GM18909 (cell line): ENCODE results near the gene MYOCD.

Experiments used
- ATAC-seq: cut with Tn5 transposase; IDR thresholded peaks from one replicate; pipeline ENCODE4 v1.9.1; 2021; ENCODE audit warnings: mild to moderate bottlenecking; ENCODE audit not compliant: unreplicated experiment, poor library complexity

Gene MYOCD

DNA sequence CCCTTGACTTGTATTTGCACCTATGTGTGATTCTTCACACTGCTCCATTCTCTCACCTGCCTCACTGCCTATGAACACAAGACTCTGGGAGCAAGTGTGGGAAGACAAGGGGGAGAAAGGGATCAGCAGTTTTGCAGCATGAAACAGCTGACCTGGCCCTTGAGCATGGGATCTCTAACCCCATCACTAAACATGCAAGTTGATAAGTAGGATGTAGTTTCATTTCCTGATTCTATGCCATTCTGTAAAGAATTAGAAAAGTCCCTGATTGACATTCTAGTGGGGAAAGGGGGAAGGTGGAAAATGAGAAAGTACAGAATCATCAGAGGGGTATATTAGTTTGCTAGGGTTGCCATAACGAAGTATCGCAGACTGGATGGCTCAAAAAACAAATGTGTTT is 25.3 kb upstream of the MYOCD start:
- no peak for ATAC-seq

DNA sequence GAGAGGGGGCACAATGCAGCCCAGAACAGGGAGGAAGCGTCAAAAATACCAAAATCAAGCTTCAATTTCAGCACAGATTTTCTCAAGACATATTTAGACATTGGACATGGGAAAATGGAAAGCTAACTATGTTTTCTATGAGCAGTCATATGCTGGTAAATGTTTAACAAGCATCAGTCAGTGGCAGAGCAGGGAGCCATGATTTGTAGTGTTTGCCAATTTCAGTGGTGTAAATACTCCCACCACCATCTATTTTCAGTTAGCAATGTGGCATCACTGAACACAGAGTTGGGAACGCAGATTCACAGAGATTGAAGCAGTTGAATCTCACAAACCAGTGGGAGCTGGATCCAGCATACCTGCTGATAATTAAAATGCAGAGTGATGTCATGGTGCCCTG is 24.6 kb upstream of the MYOCD start:
- no peak for ATAC-seq

DNA sequence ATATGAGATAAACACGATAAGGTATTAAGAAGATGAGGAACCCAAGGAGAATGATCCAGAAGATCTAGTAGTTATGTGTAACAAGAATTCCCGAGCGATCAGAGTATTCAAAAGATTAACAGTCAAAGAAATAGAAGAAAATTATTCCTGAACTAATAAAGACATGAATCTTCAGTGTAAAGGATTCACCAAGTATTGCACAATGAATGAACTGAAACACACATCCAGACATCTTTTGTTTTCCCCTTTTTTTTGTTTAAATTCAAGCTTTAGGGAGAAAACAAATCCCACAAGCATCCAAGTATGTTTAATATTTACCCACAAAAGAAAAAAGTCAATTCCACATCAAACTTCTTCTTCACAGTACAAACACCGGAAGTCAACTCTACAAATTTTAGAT is 23.7 kb upstream of the MYOCD start:
- no peak for ATAC-seq

DNA sequence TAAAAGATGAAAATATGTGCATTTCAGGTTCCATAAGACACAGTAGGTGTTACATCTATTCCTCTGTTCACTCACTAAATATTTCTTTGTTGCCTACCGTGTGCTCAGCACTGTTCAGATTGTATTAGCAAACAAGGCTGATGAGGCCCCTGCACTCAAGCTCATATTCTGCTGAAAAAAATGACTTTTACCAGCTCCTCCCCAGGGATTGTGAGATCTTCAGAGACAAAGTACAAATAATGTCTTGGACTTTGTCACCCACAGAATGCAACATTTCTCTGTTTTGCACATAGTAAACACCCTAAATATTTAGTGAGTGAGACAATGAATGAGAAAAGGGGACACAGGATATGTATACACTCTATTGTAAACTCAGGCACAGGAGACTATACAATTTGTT is 21.9 kb upstream of the MYOCD start:
- no peak for ATAC-seq

DNA sequence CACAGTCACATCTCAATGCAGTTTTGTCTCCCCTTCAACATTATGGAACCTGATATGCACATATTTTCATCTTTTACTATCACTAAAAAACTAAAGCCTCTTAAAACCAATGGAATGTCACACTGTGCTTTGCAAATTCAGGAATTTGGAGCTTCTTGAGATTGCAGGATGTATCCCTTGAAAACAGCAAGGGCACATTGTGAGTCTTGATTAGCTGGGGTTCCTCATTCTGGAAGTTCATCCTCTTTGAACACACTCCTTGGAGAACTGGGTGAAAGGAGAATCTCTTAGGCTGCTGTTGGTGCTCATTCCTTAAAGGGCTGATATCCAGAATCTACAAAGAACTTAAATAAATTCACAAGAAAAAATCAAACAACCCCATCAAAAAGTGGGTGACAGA is 21.1 kb upstream of the MYOCD start:
- no peak for ATAC-seq

DNA sequence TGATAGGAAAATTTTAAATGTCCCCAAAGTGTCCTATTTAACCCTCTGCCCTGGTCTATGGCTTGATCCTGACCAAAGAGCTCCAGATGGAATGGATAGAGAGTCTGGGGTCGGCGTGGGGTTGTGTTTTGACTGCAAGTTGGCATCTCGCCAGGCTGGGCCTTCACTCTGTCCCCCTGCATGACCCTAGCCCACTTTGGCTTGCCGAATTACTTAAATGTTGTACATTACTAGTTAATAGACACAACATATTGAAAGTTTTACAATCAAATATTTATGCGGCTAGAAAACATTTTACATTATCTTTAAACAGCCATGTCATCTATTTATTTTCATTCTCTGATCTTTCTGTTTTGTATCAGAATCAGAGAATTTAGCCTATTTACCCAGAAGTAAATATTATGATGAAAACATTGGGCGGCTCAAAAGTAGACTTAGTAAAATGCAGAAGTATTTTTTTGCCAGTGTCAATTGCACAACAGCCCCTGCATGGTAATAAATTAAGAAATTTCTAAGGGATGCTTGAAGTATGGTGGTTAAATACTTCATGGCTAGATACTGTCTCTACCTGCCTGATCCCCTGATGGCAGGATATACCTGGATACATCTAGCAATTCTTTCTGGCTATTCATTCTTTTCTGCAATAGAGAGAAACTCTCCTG is 18.8 kb upstream of the MYOCD start:
- ATAC-seq = no peak

DNA sequence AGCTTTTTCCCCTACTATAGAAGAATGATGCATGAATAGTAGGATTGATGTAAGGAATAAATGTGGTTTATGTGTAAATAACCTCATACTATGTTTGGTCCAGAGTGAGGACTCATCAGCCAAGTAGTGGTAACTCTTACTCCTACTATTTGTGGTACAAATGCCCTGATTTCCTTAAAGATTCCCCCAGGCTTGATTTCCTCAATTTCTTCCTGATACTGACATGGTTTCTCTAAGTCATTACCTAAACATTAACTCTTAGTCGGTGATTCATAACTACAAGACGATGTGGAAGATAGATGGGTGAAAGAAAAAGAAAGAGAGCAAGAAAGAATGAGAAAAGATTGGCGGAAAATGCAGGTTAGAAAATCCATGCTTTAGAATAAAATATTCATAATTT is 17.2 kb upstream of the MYOCD start:
- no peak for ATAC-seq

DNA sequence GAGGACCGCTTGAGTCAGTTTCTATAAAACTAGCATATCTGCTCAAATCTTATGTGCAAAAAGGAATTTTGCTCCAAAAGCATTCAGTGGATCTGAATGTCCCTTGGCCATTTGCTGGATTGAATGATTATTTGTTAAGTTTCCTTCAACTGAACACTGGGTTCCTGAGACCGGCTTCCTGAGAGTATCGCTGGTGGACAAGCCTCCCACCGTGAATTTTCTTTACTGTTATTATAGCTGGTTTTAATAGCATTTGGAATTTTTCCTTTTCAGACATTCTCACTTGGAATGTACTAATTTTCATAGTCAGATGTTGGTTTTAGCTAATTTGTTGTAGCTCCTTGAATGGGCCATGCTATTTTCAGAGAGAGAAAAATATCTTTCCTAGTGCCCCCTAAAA is 9.8 kb upstream of the MYOCD start:
- ATAC-seq = no peak

DNA sequence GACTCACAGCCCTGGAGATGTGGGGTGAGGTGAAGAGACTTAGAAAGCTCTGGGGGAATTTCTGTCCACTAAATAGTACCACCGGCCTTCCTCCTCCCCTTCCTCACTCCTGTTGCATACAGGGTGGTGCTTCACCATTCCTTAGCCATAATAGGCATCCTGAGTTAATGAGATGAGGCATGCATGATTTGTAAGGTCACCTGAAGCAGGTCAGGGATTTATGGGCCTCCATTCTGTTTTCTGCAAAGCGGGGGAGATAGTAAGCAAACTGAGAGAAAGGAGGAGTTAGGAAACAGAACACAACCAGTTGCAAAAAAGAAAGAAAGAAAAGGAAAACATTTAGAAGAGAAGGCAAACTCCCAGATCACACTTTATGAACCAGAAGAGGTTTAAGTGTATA is 9.3 kb upstream of the MYOCD start:
- no peak for ATAC-seq

DNA sequence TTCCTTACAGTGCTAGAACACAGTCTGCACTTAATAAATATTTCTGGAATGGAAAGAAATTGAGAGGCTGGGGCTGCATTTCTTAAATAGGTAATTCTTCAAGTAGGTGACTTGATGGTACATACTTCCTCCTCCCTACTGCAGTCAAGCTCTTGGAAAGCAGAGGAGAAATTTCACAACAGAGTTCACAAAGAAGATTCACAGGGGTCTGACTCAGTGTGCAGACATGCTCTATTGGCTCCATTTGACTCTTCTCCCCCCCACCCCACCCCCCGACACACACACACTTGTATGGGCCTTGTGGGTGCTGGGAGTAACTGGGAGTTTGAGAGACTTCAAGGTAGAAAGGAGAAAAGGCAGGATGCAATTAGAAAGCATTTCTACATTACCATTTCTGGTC is 6.2 kb upstream of the MYOCD start:
- no peak for ATAC-seq

DNA sequence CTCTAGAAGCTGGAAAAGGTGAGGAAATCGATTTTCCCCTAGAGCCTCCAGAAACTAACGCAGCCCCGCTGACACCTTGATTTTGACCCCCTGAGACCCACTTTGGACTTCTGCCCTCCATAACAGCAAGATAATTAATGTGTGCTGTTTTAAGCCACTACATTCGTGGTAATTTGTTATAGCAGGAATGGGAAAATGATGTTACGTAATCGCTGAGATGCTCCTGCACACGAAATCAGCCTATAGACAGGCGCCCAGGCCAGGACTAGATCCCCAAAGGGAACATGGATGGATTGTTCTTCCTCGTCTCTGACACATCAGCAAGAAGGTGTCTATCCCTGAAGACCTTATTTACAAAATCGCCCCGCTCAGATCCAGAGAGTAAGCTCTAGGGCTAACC is 1.4 kb upstream of the MYOCD start:
- ATAC-seq = no peak

DNA sequence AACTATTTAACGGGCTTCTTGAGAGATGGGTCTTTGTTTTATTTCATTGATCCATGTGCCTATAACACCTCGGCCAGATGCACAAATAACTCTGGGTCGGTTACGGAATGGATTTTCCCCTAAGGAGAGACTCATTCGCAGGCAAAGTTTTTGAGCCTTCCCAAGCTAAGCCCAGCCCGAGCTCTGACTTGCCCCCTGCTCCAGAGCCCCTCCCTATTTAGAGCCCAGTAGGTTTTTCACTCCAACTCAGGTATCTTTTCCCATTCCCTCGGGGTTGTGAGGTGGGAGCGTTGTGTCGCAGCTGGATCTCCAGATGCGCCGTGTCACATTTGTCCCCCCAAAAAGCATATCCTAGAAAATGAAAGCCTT is 812 bp upstream of the MYOCD start:
- no peak for ATAC-seq

DNA sequence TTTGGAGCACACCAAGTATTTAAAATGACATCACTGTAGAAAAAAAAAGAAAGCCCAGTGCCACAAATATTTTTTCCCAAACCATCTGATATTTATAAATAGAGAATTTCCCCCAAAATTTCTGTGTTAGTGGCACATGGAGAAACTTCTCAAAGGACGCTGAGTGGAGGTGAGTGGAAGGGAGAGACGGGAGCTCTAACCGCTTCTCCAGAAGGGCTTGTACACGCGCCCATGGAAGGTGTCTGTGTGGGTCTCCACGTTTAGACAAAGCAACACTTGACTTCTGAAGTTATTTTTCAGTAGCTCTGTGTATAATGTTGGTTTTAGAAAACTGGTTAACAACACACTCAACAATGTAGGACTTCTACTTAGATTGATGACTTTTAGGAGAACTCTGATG is 1.0 kb downstream of the MYOCD start:
- ATAC-seq = no peak

DNA sequence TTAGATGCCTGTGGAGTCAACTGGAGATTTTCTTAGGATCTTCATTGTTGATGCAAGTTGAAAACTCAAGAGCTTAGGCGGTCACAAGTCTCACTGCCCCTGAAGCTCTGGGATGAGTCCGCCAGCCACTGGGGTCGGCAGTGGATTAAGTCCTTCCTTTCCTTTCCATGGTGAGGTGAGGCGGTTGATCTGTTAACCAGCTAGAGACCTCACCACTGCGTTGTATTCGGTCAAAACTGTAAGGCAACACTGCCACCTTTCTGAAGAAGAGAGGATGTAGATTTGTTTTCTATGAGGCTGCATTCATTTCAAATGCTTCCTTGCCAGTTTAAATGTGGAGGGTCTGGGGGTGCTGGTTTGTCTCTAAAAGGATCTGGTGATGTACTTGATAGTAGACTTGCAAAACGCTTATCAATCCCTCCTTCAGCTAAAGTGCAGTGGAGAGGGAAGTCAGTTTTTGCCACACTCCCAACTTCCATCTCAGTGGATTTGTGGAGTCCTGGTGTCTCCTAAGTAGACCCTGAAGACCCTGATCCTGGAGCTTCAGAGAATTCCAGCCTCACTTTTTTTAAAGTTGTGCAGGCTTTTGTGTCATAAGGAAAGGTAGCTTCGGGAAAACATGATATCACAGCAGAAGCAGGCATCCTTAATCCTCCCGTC is 1.7 kb downstream of the MYOCD start:
- no peak for ATAC-seq

DNA sequence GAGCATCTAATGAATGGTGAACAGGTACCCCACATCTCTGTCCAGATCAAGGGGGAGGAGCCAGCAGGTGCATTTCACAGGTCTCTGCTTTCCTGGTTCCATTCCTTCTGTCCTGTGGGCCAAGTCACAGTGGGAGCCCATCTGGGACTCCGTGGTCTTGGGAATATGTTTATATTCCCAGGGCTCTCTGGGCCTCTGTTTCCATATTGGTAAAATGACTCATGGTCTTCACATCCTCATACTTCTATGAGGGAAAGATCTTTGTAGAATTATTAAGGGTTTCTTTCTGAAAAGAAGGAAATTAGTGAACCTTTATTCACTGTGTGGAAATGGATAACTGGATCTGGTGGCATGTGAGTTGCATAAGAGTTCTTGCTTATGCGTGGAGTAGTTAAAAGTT is 6.2 kb downstream of the MYOCD start:
- ATAC-seq = no peak

DNA sequence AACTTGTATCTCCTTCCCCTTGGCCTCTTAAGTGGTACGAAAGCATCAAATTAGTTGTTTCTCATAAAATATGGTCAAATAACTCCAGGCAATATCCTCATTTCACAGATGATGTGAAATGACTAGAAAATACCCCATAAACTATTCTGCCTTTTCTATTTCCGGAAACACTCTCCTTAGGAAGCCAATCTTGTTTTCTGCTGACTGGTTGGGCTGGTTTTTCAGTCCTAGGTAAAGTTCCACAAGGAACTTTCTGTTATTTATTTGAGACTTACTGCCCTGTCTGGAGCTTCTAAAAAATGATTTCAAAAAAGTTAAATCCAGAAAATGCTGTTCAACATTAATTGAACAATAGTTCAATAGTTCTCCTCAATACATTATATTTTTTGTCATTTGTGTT is 7.3 kb downstream of the MYOCD start:
- ATAC-seq = no peak

DNA sequence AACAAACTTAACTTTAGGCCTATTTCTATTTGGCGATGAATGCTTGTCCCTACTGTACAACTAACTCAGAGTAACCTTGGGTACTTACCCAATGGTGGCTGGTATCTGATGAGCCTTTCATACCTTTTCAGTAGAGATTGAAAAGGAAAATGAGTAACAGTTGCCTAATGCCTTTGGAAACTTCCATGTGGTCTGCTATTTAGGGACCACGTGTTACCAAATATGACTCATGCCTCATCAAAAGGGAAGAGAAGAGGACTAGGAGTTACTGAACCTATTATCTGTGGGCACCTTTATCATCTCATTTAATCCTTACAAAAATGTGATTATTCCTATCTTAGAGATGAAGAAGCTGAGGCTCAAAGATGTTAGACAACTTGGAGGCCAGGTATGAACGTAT is 8.1 kb downstream of the MYOCD start:
- ATAC-seq = no peak

DNA sequence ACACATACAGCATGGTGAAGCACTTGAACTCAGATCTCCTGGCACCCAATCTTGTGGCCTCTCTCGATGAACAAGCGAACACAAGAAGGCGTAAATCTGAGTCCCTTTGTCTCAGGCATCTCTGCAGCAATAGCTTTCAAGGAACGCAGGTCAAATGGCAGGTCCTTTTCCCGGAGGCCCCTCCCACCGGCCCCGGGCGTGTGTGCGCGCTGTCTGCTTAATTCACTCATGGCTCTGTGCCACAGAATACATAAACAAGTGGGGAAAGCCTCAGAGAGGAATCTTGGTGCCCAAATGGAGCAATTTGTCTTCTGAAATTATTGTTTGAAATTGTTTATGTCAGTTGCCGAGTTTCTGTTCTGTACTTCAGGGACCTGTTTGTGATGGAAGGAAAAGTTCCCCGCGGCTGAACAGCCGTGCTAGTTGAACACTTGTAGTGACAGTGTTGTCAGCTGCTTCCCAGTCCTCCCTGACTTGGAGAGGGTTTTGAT is 14.8 kb downstream of the MYOCD start:
- no peak for ATAC-seq

DNA sequence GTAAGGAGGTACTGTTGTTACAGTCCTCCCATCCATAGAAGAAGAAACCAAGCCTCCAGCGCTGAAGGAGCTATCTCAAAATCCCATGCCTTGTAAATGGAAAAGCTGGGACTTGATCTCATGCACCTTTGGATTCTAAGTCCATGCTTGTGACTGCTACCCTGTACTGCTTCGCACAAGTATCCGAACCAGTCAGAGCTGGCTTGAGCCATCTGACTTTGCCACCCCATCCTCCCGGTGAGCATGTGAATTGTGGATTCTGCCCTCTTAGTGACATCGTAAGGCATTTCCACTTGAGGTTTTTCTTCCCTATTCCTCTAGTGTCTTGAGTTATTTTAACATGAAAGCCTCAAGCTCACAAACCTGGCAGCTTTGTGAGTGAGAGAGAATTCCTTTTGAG is 15.3 kb downstream of the MYOCD start:
- no peak for ATAC-seq

DNA sequence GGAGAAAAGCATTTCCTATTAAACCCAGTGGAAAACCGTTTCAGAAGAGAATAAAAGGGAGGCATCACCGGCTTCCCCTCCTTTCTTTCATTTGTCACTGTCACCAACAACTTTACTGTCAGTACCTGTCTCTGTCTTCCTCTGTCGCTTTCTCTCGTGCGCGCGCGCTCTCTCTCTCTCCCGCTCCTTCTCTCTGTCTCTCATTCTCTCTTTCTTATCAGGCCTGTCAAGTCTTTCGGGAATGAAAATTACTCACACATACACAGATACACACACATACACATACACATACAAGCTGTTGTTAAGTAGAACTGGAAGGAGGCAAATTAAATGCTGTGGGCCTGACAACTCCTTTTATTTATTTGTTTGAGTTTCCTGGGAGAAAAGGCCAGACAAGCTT is 17.6 kb downstream of the MYOCD start:
- no peak for ATAC-seq

DNA sequence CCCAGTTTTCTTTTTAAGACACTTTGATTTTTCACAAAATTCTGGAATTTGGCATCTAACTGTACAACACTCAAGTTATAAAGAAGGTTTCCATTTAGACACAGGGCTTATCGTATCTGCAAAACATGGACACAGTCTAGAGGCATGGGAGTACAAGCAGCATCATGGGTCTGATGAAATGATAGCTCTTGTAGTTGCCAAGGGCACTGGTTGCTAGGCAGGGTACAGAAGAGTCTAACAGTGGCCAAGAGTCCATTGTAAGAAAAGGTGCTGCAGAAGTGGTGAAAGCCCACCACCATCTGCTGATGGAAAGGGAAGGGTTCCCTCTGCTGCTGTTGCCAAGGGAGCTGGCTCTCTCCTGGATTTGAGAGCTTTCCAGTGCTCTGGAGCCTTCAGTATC is 20.8 kb downstream of the MYOCD start:
- ATAC-seq = no peak

DNA sequence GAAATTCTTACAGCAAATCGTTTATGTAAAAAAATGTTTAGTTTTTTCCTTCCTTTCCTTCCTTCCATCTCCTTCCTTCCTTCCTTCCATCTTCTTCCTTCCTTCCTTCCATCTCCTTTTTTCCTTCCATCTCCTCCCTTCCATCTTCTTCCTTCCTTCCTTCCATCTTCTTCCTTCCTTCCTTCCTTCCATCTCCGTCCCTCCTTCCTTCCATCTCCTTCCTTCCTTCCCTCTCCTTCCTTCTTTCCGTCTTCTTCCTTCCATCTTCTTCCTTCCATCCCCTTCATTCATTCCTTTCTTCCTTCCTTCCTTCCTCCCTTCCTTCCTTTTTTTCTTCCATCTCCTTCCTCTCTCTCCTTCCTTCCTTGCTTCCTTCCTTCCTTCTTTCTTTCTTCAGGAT is 22.7 kb downstream of the MYOCD start:
- ATAC-seq = no peak
